H1 (cell line): ENCODE measurements around the gene AP3D1. TPM values are rescaled to one million over a fixed set of nuclear protein-coding genes. Genes with fewer than 3 reads are reported as not detected.

ENCODE experiments used
- CTCF ChIA-PET: fragments of 300-600 bp; sonication (Branson Sonifier 250); formaldehyde crosslinking; loops from one replicate; lab custom pipeline; 2021; ENCODE audit not compliant: partially characterized antibody; lab: Charles Lee
- POLR2A ChIA-PET: fragments of 300-600 bp; sonication (Branson Sonifier 250); formaldehyde crosslinking; loops from one replicate; lab custom pipeline; 2021; ENCODE audit warnings: inconsistent platforms; ENCODE audit not compliant: partially characterized antibody; lab: Charles Lee
- DNase-seq, 2 experiments: peaks; one replicate each; pipeline versions ENCODE4 v3.0.0 to v3.0.0-alpha.2; 2010 to 2022; ENCODE audit warnings: low spot score in 2 of 2, low read depth in 1 of 2, mixed read lengths in 1 of 2
- FAIRE-seq: peaks from 2 replicates; lab custom pipeline; 2011; peaks lifted over from hg19 to GRCh38; lab: Jason Lieb, UNC
- H2AFZ ChIP-seq: 2 replicates; pipeline ENCODE4 v1.8.1; 2012; ENCODE audit warnings: low read length, inconsistent platforms
- H2AK5ac ChIP-seq: 2 replicates; pipeline ENCODE4 v1.6.1; 2013; ENCODE audit warnings: low read depth, low read length
- H2BK120ac ChIP-seq: replicated peaks from 2 replicates; pipeline ENCODE3; 2013; ENCODE audit warnings: low read depth, low read length, inconsistent platforms
- H2BK12ac ChIP-seq: 2 replicates; pipeline ENCODE4 v1.6.1; 2013; ENCODE audit warnings: low read depth, low read length
- H2BK15ac ChIP-seq: 2 replicates; pipeline ENCODE4 v1.6.1; 2013; ENCODE audit warnings: low read length
- H2BK20ac ChIP-seq: 2 replicates; pipeline ENCODE4 v1.6.1; 2013; ENCODE audit warnings: low read length
- H2BK5ac ChIP-seq: 2 replicates; pipeline ENCODE4 v1.6.1; 2013; ENCODE audit warnings: low read depth, low read length
- H3K14ac ChIP-seq: 2 replicates; pipeline ENCODE4 v1.6.1; 2013; ENCODE audit warnings: inconsistent platforms; ENCODE audit not compliant: insufficient read length
- H3K18ac ChIP-seq: 2 replicates; pipeline ENCODE4 v1.6.1; 2013; ENCODE audit warnings: low read length; ENCODE audit errors: extremely low read depth
- H3K23ac ChIP-seq: 2 replicates; pipeline ENCODE4 v1.6.1; 2013; ENCODE audit warnings: inconsistent platforms; ENCODE audit not compliant: insufficient read length
- H3K23me2 ChIP-seq: 2 replicates; pipeline ENCODE4 v1.6.1; 2013; ENCODE audit warnings: low read depth, low read length
- H3K27ac ChIP-seq: 2 replicates; pipeline ENCODE4 v1.6.1; 2011; ENCODE audit warnings: low read depth, low read length, inconsistent platforms
- H3K27me3 ChIP-seq, 4 experiments: replicated peaks in 1 of 4; 1 replicate in 1 of 4; 2 replicates in 3 of 4; pipeline versions ENCODE4 v1.6.1 to v1.8.1; 2011 to 2013; ENCODE audit warnings: low read length in 3 of 4, mild to moderate bottlenecking in 3 of 4, inconsistent platforms in 2 of 4, mixed read lengths in 2 of 4, moderate library complexity in 1 of 4; ENCODE audit not compliant: control insufficient read depth in 3 of 4, insufficient read depth in 3 of 4; ENCODE audit errors: extremely low read depth in 1 of 4
- H3K36me3 ChIP-seq, 4 experiments: 2 replicates each; pipeline versions ENCODE4 v1.6.1 to v1.8.1; 2011 to 2013; ENCODE audit warnings: mild to moderate bottlenecking in 4 of 4, low read length in 3 of 4, moderate library complexity in 2 of 4, control low read depth in 1 of 4, inconsistent platforms in 1 of 4; ENCODE audit not compliant: insufficient read depth in 4 of 4, control insufficient read depth in 2 of 4
- H3K4ac ChIP-seq: replicated peaks from 2 replicates; pipeline ENCODE3; 2013; ENCODE audit warnings: low read length, low read depth, mixed read lengths, inconsistent platforms; ENCODE audit not compliant: insufficient read length
- H3K4me1 ChIP-seq, 4 experiments: replicated peaks in 1 of 4; 1 replicate in 1 of 4; 2 replicates in 3 of 4; pipeline versions ENCODE4 v1.6.1 to v1.8.1; 2011 to 2013; ENCODE audit warnings: low read length in 3 of 4, inconsistent platforms in 2 of 4, mixed read lengths in 1 of 4; ENCODE audit not compliant: insufficient read depth in 4 of 4, control insufficient read depth in 3 of 4
- H3K4me2 ChIP-seq, 2 experiments: 2 replicates each; pipeline versions ENCODE4 v1.6.1 to v1.8.1; 2011 to 2013; ENCODE audit warnings: low read depth in 2 of 2, low read length in 2 of 2, control low read depth in 1 of 2, inconsistent platforms in 1 of 2, mild to moderate bottlenecking in 1 of 2; ENCODE audit not compliant: insufficient read depth in 1 of 2
- H3K4me3 ChIP-seq, 4 experiments: fragments of 200-600, 300-600 bp in 1 of 4; sonication (generic), shearing (Covaris generic), sonication (Bioruptor Twin) in 1 of 4; 2 replicates each; pipeline versions ENCODE4 v1.5.1 to v1.8.1; 2011 to 2016; ENCODE audit warnings: low read length in 4 of 4, low read depth in 3 of 4, control low read depth in 2 of 4, inconsistent platforms in 2 of 4, mild to moderate bottlenecking in 2 of 4, mixed read lengths in 1 of 4, moderate library complexity in 1 of 4; ENCODE audit not compliant: insufficient read depth in 2 of 4; ENCODE audit errors: extremely low read depth in 1 of 4
- H3K56ac ChIP-seq: replicated peaks from 2 replicates; pipeline ENCODE3; 2013; ENCODE audit warnings: low read depth, mild to moderate bottlenecking, mixed read lengths, low read length, inconsistent platforms; ENCODE audit not compliant: insufficient read length
- H3K79me1 ChIP-seq: 2 replicates; pipeline ENCODE4 v1.6.1; 2013; ENCODE audit warnings: low read depth, low read length, control low read depth
- H3K79me2 ChIP-seq, 2 experiments: 2 replicates each; pipeline versions ENCODE4 v1.6.1 to v1.8.1; 2012 to 2013; ENCODE audit warnings: low read length in 2 of 2, mild to moderate bottlenecking in 2 of 2, inconsistent platforms in 1 of 2; ENCODE audit not compliant: insufficient read depth in 2 of 2, control insufficient read depth in 1 of 2
- H3K9ac ChIP-seq, 4 experiments: replicated peaks in 1 of 4; 1 replicate in 1 of 4; 2 replicates in 3 of 4; pipeline versions ENCODE4 v1.6.1 to v1.8.1; 2011 to 2013; ENCODE audit warnings: low read depth in 3 of 4, low read length in 3 of 4, control low read depth in 2 of 4, mild to moderate bottlenecking in 2 of 4, moderate library complexity in 2 of 4, inconsistent platforms in 1 of 4; ENCODE audit errors: extremely low read depth in 1 of 4
- H3K9me3 ChIP-seq, 2 experiments: 2 replicates each; pipeline versions ENCODE4 v1.6.1 to v1.8.1; 2012 to 2013; ENCODE audit warnings: mild to moderate bottlenecking in 2 of 2, moderate library complexity in 2 of 2, control low read depth in 1 of 2, inconsistent platforms in 1 of 2, low read depth in 1 of 2, low read length in 1 of 2, mixed read lengths in 1 of 2; ENCODE audit not compliant: insufficient read depth in 2 of 2
- H4K20me1 ChIP-seq, 2 experiments: replicated peaks in 1 of 2; 2 replicates each; pipeline versions ENCODE3 to v1.8.1; 2011 to 2013; ENCODE audit warnings: inconsistent platforms in 2 of 2, low read length in 2 of 2, mild to moderate bottlenecking in 1 of 2; ENCODE audit not compliant: insufficient read depth in 2 of 2, control insufficient read depth in 1 of 2
- H4K5ac ChIP-seq: 2 replicates; pipeline ENCODE4 v1.6.1; 2013; ENCODE audit warnings: low read length, low read depth, mixed read lengths, inconsistent platforms; ENCODE audit not compliant: insufficient read length
- H4K8ac ChIP-seq: 2 replicates; pipeline ENCODE4 v1.8.0; 2013; ENCODE audit warnings: mild to moderate bottlenecking, moderate library complexity, low read length, inconsistent platforms; ENCODE audit not compliant: insufficient read depth; ENCODE audit errors: extremely low read depth
- H4K91ac ChIP-seq: replicated peaks from 2 replicates; pipeline ENCODE3; 2013; ENCODE audit warnings: low read length, mixed read lengths, inconsistent platforms; ENCODE audit not compliant: insufficient read length
- HDAC2 ChIP-seq, 2 experiments: fragments of 300-600 bp in 1 of 2; sonication (generic) in 1 of 2; IDR thresholded peaks; 2 replicates each; pipeline ENCODE4 v1.6.1; 2011 to 2012; ENCODE audit warnings: low read depth in 2 of 2, low read length in 2 of 2, mild to moderate bottlenecking in 2 of 2, moderate library complexity in 2 of 2, borderline replicate concordance in 1 of 2, inconsistent platforms in 1 of 2
- WGBS, 2 experiments: shearing (Covaris generic) in 1 of 2; methylation state at CpG; one replicate each; pipeline versions ENCODE4 v1.1.6 to v1.1.7; 2013 to 2015; ENCODE audit warnings: low lambda C conversion rate in 2 of 2, mixed read lengths in 2 of 2, inconsistent platforms in 1 of 2, low coverage in 1 of 2, missing lambda C conversion rate in 1 of 2; ENCODE audit not compliant: insufficient replicate concordance in 2 of 2, insufficient coverage in 1 of 2, insufficient read length in 1 of 2; ENCODE audit errors: extremely low coverage in 1 of 2, missing lambda C conversion rate in 1 of 2; 5-methylcytosine and 5-hydroxymethylcytosine counted together
- polyA plus RNA-seq, 7 experiments: library from polyadenylated mRNA; depleted of rRNA in 3 of 7; stranded (reverse) in 5 of 7; unstranded in 2 of 7; fragments of >200 nt in 5 of 7; fragments of 200-250 nt in 2 of 7; gene quantifications; 1 replicate in 5 of 7; 2 replicates in 1 of 7; 4 replicates in 1 of 7; pipeline versions ENCODE4 v1.2.1 to v1.2.3, GENCODE V29; 2011 to 2013; ENCODE audit warnings: missing spikeins in 2 of 7, mixed read lengths in 2 of 7
- total RNA-seq: library from RNA; stranded (reverse); fragmentation: NEBNext Ultra II Directional; extraction: Animal tissue kit (Norgen Biotek cat#: 25700); gene quantifications from 2 replicates; pipeline ENCODE4 v1.2.1, GENCODE V29; 2021

AP3D1 gene
- total and polyA plus RNA-seq, 2 of the 8 experiments (the other 6 are each of a cell fraction or from before 2014, with no cell fraction given) = 161 to 174 TPM

DNA sequence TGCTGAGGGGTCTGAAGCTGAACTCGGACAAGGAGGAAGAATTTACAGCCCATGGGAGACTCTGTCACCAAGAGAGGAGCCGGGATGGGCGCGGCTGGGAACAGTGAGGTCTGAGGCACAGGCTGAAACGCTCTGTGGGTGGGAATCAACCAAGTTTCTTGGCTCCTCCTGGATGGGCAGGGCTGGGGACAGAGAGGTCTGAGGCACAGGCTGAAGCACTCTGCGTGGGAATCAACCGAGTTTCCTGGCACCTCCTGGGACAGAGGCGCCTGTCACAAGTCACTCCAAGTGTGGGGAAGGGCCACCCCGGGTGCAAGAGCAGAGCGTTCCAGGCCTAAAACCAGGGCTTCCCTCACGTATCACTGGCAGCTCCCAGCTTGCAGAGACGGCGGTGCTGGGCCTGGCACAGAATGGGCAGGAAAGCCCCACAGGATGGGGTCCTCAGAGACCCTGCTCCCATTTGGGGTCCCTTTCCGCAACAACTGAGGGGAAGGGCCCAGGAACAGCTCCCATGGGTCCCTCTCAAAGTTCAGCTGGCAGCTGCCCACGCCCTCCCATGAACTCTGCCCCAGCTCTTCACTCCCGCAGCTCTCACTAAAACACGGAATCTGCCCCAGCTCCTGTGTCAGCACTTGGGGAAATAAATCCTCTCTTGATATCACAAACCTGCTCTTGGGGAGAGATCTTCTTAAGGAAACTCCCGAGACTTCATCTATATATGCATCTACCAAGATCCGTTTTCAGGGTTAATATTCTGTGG lies 18.5 kb downstream of the AP3D1 start:
- Histone ChIP-seq H2AFZ (no peak overlapping the region), H4K5ac (no peak overlapping the region), H3K79me1 (peaks cover 10% of the 10 kb centered on the region), H3K36me3 (peaks cover 9 to 58% (median 27%) of the 10 kb centered on the region in 4 experiments; a peak in 6 of 8 replicates), H3K56ac (no peak overlapping the region), H2AK5ac (no peak overlapping the region), H3K9ac (no peak overlapping the region), H3K4me3 (no peak overlapping the region), H4K20me1 (peaks cover 17 to 28% of the 10 kb centered on the region in 2 experiments), H3K79me2 (peaks cover 0 to 29% of the 10 kb centered on the region in 2 experiments; a peak in 2 of 4 replicates), H2BK15ac (no peak overlapping the region), H3K4me2 (no peak overlapping the region), H3K23me2 (no peaks in the 10 kb centered on the region), H3K23ac (no peak overlapping the region), H3K4me1 (no peaks in the 10 kb centered on the region), H3K14ac (no peak overlapping the region), H2BK12ac (no peak overlapping the region), H2BK120ac (no peak overlapping the region), H3K18ac (no peak overlapping the region), H2BK20ac (no peak overlapping the region), H2BK5ac (no peak overlapping the region), H4K8ac (no peak overlapping the region), H3K9me3 (no peaks in the 10 kb centered on the region), H3K27ac (no peak overlapping the region), H3K4ac (no peak overlapping the region), H3K27me3 (no peaks in the 10 kb centered on the region), H4K91ac (no peak overlapping the region)
- no peak for DNase-seq
- WGBS, 2 experiments = 88% methylated on average over 19 of the region's 19 CpGs; no CpG with 5 or more reads in 1 of the 2 experiments
- CTCF ChIA-PET = interaction anchor here (0.6 to 2.3 kb wide), 6 partner anchors 10 to 294 kb away, joined by 3 to 8 read pairs (median 4); no protein-coding TSS in a partner anchor
- TF ChIP-seq HDAC2 (IDR thresholded peaks at IDR 0.05; ENCODE audit: borderline replicate concordance in 1 of 2, low read depth in 2 of 2, low read length in 2 of 2) = no peak
- POLR2A ChIA-PET = interaction anchor here (1.0 to 1.9 kb wide), 5 partner anchors 10 to 137 kb away, joined by 3 to 5 read pairs (median 3); no protein-coding TSS in a partner anchor
- FAIRE-seq = no peak
